A549 (cell line): ENCODE results near the gene PCK1. TPM values are rescaled to one million over a fixed set of nuclear protein-coding genes. Genes with fewer than 3 reads are reported as not detected.

Experiments
- ATAC-seq, 2 experiments: fragments of 200-7000 bp in 1 of 2; fragments of >200 bp in 1 of 2; cut with Nextera tagmentation in 1 of 2; cut with Tn5 transposase in 1 of 2; 3 replicates each; pipeline versions ENCODE4 v1.8.0 to v1.9.1; 2018 to 2020; ENCODE audit warnings: mild to moderate bottlenecking in 1 of 2, moderate library complexity in 1 of 2
- CTCF ChIA-PET: fragments of 300-600 bp; sonication (Branson Sonifier 250); formaldehyde crosslinking; extraction: SDS; loops from one replicate; lab custom pipeline; 2021; ENCODE audit warnings: antibody characterized with exemption, inconsistent platforms; lab: Yijun Ruan, JAX
- POLR2A ChIA-PET: fragments of 350-600 bp; formaldehyde crosslinking; extraction: SDS; loops from one replicate; lab custom pipeline; 2021; ENCODE audit warnings: antibody characterized with exemption, inconsistent platforms; lab: Yijun Ruan, JAX
- DNase-seq, 2 experiments: peaks; one replicate each; pipeline versions ENCODE4 v3.0.0 to v3.0.0-alpha.2; 2011 to 2016; ENCODE audit warnings: low read depth in 1 of 2, low spot score in 1 of 2
- FAIRE-seq: peaks from 2 replicates; lab custom pipeline; 2011; peaks lifted over from hg19 to GRCh38; lab: Jason Lieb, UNC
- H3K27ac ChIP-seq, 2 experiments: fragments of >200 bp; sonication (Bioruptor Twin); formaldehyde crosslinking; 3 replicates each; pipeline ENCODE4 v1.5.1; 2016 to 2017
- H3K4me1 ChIP-seq: fragments of >200 bp; sonication (Bioruptor Twin); formaldehyde crosslinking; 3 replicates; pipeline ENCODE4 v1.6.1; 2016
- H3K4me2 ChIP-seq: fragments of >200 bp; sonication (Bioruptor Twin); formaldehyde crosslinking; 3 replicates; pipeline ENCODE4 v1.6.1; 2016
- H3K4me3 ChIP-seq: fragments of >200 bp; sonication (Bioruptor Twin); formaldehyde crosslinking; 3 replicates; pipeline ENCODE4 v1.5.1; 2016
- H3K9me3 ChIP-seq: fragments of >200 bp; sonication (Bioruptor Twin); formaldehyde crosslinking; 3 replicates; pipeline ENCODE4 v1.6.1; 2016
- BHLHE40 ChIP-seq: IDR thresholded peaks from 2 replicates; pipeline ENCODE4 v1.6.1; 2012; ENCODE audit warnings: low read depth, low read length, inconsistent platforms
- CBX8 ChIP-seq: fragments of 200-600 bp; sonication (generic); IDR thresholded peaks from 2 replicates; pipeline ENCODE4 v1.6.1; 2016
- CHD2 ChIP-seq: fragments of 150-350 bp; IDR thresholded peaks from 2 replicates; pipeline ENCODE4 v1.6.1; 2014; ENCODE audit warnings: low read length; ENCODE audit not compliant: partially characterized antibody
- CHD4 ChIP-seq: fragments of 200-600 bp; sonication (generic); IDR thresholded peaks from 2 replicates; pipeline ENCODE4 v1.6.1; 2016; ENCODE audit warnings: antibody characterized with exemption, mild to moderate bottlenecking, borderline replicate concordance
- EHMT2 ChIP-seq: fragments of 200-600 bp; sonication (generic); IDR thresholded peaks from 2 replicates; pipeline ENCODE4 v1.6.1; 2016; ENCODE audit warnings: antibody characterized with exemption, low read depth, mild to moderate bottlenecking, moderate library complexity
- ESRRA ChIP-seq: fragments of 150-350 bp; IDR thresholded peaks from 2 replicates; pipeline ENCODE4 v1.6.1; 2014; ENCODE audit warnings: mild to moderate bottlenecking, low read length, borderline replicate concordance
- FOSB ChIP-seq: fragments of 250-450 bp; sonication (Bioruptor Pico); IDR thresholded peaks from 2 replicates; pipeline ENCODE4 v1.5.0; 2020; ENCODE audit warnings: mild to moderate bottlenecking, moderate library complexity
- FOSL2 ChIP-seq, 2 experiments: fragments of 450-650 bp in 1 of 2; fragments of >200 bp in 1 of 2; sonication (Bioruptor Twin) in 1 of 2; formaldehyde crosslinking; IDR thresholded peaks; 2 replicates each; pipeline versions ENCODE4 v1.5.0 to v1.6.1; 2016 to 2020; ENCODE audit warnings: mild to moderate bottlenecking in 1 of 2, moderate library complexity in 1 of 2
- KDM5A ChIP-seq: fragments of 200-600 bp; sonication (generic); IDR thresholded peaks from 2 replicates; pipeline ENCODE4 v1.6.1; 2016; ENCODE audit warnings: antibody characterized with exemption, mild to moderate bottlenecking
- MAZ ChIP-seq: fragments of 150-350 bp; IDR thresholded peaks from 2 replicates; pipeline ENCODE4 v1.6.1; 2014; ENCODE audit warnings: antibody characterized with exemption, low read depth, low read length, borderline replicate concordance
- POLR2A ChIP-seq: IDR thresholded peaks from 2 replicates; pipeline ENCODE4 v1.6.1; 2012; ENCODE audit warnings: mild to moderate bottlenecking, low read length
- REST ChIP-seq: fragments of 200-600 bp; sonication (generic); IDR thresholded peaks from 2 replicates; pipeline ENCODE4 v1.6.1; 2016; ENCODE audit warnings: antibody characterized with exemption, mild to moderate bottlenecking, moderate library complexity
- RFX5 ChIP-seq: fragments of 450-650 bp; IDR thresholded peaks from 2 replicates; pipeline ENCODE4 v1.7.1; 2014; ENCODE audit warnings: antibody characterized with exemption, mild to moderate bottlenecking, moderate library complexity
- RNF2 ChIP-seq: fragments of 200-600 bp; sonication (generic); IDR thresholded peaks from 2 replicates; pipeline ENCODE4 v1.6.1; 2016; ENCODE audit warnings: low read depth, mild to moderate bottlenecking, antibody characterized with exemption, moderate library complexity, borderline replicate concordance
- ZC3H11A ChIP-seq: fragments of 450-650 bp; IDR thresholded peaks from 2 replicates; pipeline ENCODE4 v1.6.1; 2014; ENCODE audit warnings: antibody characterized with exemption, mild to moderate bottlenecking
- ZFP36 ChIP-seq: fragments of 450-650 bp; IDR thresholded peaks from 2 replicates; pipeline ENCODE4 v1.6.1; 2014; ENCODE audit warnings: borderline replicate concordance; ENCODE audit not compliant: partially characterized antibody
- WGBS: methylation state at CpG from one replicate; pipeline ENCODE4 v1.1.6; 2017; ENCODE audit errors: missing lambda C conversion rate; 5-methylcytosine and 5-hydroxymethylcytosine counted together
- polyA plus RNA-seq, 4 experiments: library from polyadenylated mRNA; depleted of rRNA in 3 of 4; stranded (reverse); fragments of >200 nt; fragmentation: RNase III in 1 of 4; extraction: RNeasy Plus Mini Kit Qiagen cat#74134 plus additional on column Dnase treatment in 1 of 4; gene quantifications; 2 replicates in 3 of 4; 3 replicates in 1 of 4; pipeline ENCODE4 v1.2.3, GENCODE V29; 2011 to 2017
- TF ChIP-seq, protein P1 (sequence below): fragments of >200 bp; sonication (Bioruptor Twin); formaldehyde crosslinking; IDR thresholded peaks from 3 replicates; pipeline ENCODE4 v1.6.1; 2016

The PCK1 gene
- polyA plus RNA-seq, 2 of the 4 experiments (the other 2 are of a cell fraction): 0.04 to 0.12 TPM

- Histone ChIP-seq H3K27ac (no peak overlapping the region), H3K4me3 (no peak overlapping the region), H3K4me2 (no peak overlapping the region), H3K4me1 (peaks cover 4% of the 10 kb centered on the region; the same call in 2 of the 3 replicates), H3K9me3 (peaks cover 9% of the 10 kb centered on the region)
- no peak for ATAC-seq
- ChIA-PET POLR2A (no interaction called here), CTCF (interaction anchor here (0.8 to 11.9 kb wide), 7 partner anchors 8 to 644 kb away, joined by 3 to 388 read pairs (median 12); no protein-coding TSS in a partner anchor)
- no peak for TF ChIP-seq FOSL2 (IDR thresholded peaks at IDR 0.05)
- TF ChIP-seq FOSL2 (CRISPR knock-in tag; IDR thresholded peaks at IDR 0.05): no peak
- 71% methylated on average over 18 of the region's 18 CpGs for WGBS
- no peak for DNase-seq
- FAIRE-seq: no peak
Observed at GRCh38 chr20:57590485-57591288, 29.8 kb downstream of the PCK1 start.

DNA sequence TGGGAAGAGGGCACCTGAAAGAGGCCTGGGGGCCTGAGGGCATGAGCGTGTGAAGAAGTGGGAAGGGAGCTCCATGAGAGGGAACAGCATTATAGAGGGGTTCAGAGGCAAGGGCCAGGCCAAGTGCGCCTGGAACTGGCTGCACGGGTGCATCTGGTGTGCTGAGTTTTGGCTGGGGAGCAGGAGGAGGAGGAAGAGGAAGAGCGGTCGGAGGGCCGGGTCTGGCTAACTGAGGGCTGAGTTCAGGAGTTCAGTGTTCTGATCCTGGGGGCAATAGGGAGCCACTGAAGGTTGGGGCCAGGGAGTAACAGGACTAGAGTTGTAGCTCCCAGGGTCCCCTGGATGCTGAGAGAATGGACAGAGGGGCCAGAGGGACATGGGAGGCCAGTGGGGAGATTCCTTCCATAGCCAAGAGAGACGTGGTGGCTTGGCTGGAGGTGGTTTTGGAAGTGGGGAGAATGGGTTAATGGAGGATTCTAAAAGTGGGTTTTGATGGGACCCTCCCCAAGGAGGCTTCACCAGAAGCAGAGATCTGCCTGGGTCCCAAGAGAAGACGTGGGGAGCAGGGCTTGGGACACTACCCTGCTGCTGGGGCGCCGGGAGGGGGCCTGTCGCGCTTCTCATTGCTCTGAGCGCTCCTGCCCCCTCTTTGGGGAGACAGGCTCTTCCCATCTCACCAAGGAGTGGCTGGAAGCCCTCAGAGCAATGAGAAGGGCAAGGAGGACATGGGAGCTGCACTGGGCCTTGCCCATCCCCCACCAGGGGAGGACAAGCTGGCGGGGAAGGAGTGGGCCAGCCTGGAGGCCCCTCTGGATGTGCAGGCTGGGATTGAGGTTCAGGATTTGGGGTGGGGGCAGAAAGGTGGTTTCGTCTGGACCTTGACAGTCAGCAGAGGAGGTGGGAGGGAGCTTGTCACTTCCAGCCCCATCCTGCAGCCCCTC, 30.6 kb downstream of the PCK1 start:
- no peak for FAIRE-seq
- CTCF ChIA-PET: interaction anchor here (0.8 to 11.9 kb wide), 9 partner anchors 9 to 643 kb away, joined by 3 to 388 read pairs (median 8); no protein-coding TSS in a partner anchor
- Histone ChIP-seq H3K4me2 (no peak overlapping the region), H3K4me3 (no peak overlapping the region), H3K27ac (no peak overlapping the region), H3K9me3 (peaks cover 9% of the 10 kb centered on the region), H3K4me1 (peaks cover 4% of the 10 kb centered on the region; the same call in 2 of the 3 replicates)
- no peak for ATAC-seq
- 71% methylated on average over 15 of the region's 15 CpGs for WGBS
- no peak for TF ChIP-seq KDM5A
- no peak for TF ChIP-seq ZC3H11A
- no peak for TF ChIP-seq MAZ
- TF ChIP-seq, protein P1, sequence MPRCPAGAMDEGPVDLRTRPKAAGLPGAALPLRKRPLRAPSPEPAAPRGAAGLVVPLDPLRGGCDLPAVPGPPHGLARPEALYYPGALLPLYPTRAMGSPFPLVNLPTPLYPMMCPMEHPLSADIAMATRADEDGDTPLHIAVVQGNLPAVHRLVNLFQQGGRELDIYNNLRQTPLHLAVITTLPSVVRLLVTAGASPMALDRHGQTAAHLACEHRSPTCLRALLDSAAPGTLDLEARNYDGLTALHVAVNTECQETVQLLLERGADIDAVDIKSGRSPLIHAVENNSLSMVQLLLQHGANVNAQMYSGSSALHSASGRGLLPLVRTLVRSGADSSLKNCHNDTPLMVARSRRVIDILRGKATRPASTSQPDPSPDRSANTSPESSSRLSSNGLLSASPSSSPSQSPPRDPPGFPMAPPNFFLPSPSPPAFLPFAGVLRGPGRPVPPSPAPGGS: no peak
- no peak for TF ChIP-seq BHLHE40
- no peak for TF ChIP-seq ZFP36
- no peak for TF ChIP-seq EHMT2
- TF ChIP-seq RNF2: no peak
- DNase-seq: no peak
- POLR2A ChIA-PET: no interaction called here

GRCh38 chr20:57592263-57593092, 31.6 kb downstream of the PCK1 start:
- ChIA-PET POLR2A (no interaction called here), CTCF (interaction anchor here (0.6 to 11.9 kb wide), 15 partner anchors 9 to 1369 kb away, joined by 3 to 388 read pairs (median 4); no protein-coding TSS in a partner anchor)
- Histone ChIP-seq H3K9me3 (peaks cover 8% of the 10 kb centered on the region), H3K27ac (no peak overlapping the region), H3K4me2 (no peak overlapping the region), H3K4me1 (peaks cover 7% of the 10 kb centered on the region; the same call in 2 of the 3 replicates), H3K4me3 (no peak overlapping the region)
- 65% methylated on average over 16 of the region's 22 CpGs for WGBS
- DNase-seq (no peak), ATAC-seq (no peak), FAIRE-seq (no peak)
- no peak for TF ChIP-seq ESRRA
- no peak for TF ChIP-seq CHD2
- TF ChIP-seq REST: no peak
- TF ChIP-seq POLR2A: no peak
- TF ChIP-seq, protein P1: no peak
- no peak for TF ChIP-seq CBX8
- no peak for TF ChIP-seq CHD4
- TF ChIP-seq RFX5: no peak
- no peak for TF ChIP-seq FOSB
